ENCODE measurements around the gene DNAH6.
"Not testable (repeated sequence)": the region's sequence is repeated elsewhere in the genome, so short reads cannot be mapped to it uniquely, and the experiment has no call there.

The DNAH6 gene

DNA sequence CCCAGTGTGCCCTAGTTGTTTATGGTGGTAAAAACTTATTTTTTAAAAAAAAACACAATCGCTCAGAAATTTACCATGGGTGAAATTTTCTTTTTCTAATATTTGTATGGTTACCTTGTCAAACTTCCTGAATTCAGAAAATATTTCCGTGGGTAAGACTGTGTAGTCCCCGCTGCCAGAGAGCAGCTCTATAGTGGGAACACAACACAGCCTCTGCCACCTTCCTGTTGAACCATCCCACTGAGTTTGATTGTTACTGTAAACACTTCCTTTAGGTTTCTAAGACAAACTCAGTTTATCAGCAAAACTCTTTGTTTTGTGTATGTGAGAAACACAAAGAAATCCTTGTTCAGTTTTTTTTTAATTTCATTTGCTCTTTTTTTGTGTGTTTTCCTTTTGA lies 17.9 kb downstream of the DNAH6 start:
- no peak for DNase-seq (ENCODE audit: low read depth)
- no peak overlapping the region for H3K4me3 ChIP-seq (replicated peaks; ENCODE audit: low read depth, low read length)
- TF ChIP-seq CTCF (IDR thresholded peaks at IDR 0.05; ENCODE audit: low read length, missing control alignments), result no peak

DNA sequence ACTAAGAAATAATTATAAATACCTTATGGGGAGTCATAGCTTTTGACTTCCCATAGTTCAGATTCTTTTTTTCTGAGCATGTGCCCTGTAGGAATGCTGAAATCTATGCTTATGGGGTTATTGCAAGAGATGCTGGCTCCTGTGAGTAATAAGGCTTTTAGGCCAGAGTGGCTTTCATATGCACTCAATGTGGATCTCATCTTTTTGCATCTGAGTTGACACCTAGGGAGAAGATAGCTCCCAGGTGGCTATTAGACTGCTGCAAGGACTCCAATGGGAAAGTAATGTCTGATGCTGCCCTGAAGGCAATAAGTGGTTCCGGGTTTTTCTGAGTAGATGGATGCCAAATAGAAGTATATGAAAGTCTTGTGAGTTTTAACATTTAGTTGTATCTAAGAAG lies 21.0 kb downstream of the DNAH6 start:
- TF ChIP-seq CTCF (IDR thresholded peaks at IDR 0.05; ENCODE audit: low read length, missing control alignments), result no peak
- no peak overlapping the region for H3K4me3 ChIP-seq (replicated peaks; ENCODE audit: low read depth, low read length)
- no peak for DNase-seq (ENCODE audit: low read depth)

- DNase-seq (ENCODE audit: low read depth), result no peak
- no peak overlapping the region for H3K4me3 ChIP-seq (replicated peaks; ENCODE audit: low read depth, low read length)
- no peak for TF ChIP-seq CTCF (IDR thresholded peaks at IDR 0.05; ENCODE audit: low read length, missing control alignments)
Observed at GRCh38 chr2:84539729-84540128, 23.4 kb downstream of the DNAH6 start.

DNA sequence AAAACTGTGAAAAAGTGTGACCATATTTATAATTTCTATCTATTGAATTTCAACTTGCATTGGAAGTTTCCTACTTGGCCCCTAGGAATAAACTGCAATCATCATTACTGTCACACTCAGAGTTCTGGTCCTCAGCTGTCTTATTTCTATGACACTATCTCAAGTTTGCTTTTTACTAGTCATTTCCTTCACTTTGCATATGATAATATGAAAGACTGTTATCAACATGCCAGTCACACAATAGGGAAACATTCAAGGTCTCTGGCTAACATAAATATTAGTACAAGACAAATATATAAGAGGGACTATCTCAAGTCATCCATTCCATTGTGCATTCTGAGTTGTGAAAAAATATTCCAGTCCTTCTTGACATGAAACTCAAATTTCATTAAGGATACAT lies 28.7 kb downstream of the DNAH6 start:
- H3K4me3 ChIP-seq (replicated peaks; ENCODE audit: low read depth, low read length), result no peak overlapping the region
- no peak for DNase-seq (ENCODE audit: low read depth)
- TF ChIP-seq CTCF (IDR thresholded peaks at IDR 0.05; ENCODE audit: low read length, missing control alignments), result no peak

DNA sequence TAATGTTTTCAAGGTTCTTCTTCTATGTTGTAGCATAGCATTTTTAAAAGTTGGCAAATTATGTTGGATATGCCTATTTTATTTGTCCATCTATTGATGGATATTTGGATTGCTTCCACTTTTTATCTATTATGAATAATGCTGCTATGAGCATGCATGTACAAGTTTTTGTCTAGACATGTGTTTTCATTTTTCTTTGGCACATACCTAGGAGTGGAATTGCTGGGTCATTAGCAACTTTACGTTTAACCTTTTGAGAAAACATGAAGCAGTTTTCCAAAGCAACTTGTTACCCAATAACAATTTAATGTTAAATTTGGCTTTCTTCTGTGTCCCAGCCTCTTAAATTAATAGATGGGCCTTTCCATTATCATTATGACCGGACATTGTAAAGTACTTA lies 30.3 kb downstream of the DNAH6 start:
- DNase-seq (ENCODE audit: low read depth), result no peak
- H3K4me3 ChIP-seq (replicated peaks; ENCODE audit: low read depth, low read length), result no peak overlapping the region
- TF ChIP-seq CTCF (IDR thresholded peaks at IDR 0.05; ENCODE audit: low read length, missing control alignments), result no peak

- DNase-seq (ENCODE audit: low read depth), result no peak
- H3K4me3 ChIP-seq (replicated peaks; ENCODE audit: low read depth, low read length), result no peak overlapping the region
- no peak for TF ChIP-seq CTCF (IDR thresholded peaks at IDR 0.05; ENCODE audit: low read length, missing control alignments)
Observed at GRCh38 chr2:84548303-84548702, 32.0 kb downstream of the DNAH6 start.

GRCh38 chr2:84550916-84551315 lies 34.6 kb downstream of the DNAH6 start:
- no peak for DNase-seq (ENCODE audit: low read depth)
- TF ChIP-seq CTCF (IDR thresholded peaks at IDR 0.05; ENCODE audit: low read length, missing control alignments), result no peak
- H3K4me3 ChIP-seq (replicated peaks; ENCODE audit: low read depth, low read length), result no peak overlapping the region

DNA sequence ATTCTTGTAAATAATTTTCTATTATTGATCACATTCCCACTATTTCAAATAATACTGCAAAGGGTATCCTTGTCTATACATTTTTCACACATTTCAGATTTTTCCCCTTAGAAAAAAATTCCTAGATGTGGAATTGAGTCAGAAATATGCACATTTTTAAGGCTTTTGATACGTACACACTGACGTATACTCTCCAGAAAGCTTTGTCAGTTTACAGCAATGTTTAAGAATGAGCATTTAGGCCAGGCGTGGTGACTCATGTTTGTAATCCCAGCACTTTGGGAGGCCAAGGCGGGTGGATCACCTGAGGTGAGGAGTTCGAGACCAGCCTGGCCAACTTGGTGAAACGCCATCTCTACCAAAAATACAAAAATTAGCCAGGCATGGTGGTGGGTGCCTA lies 35.2 kb downstream of the DNAH6 start:
- not testable (repeated sequence) for DNase-seq (ENCODE audit: low read depth); H3K4me3 ChIP-seq (replicated peaks; ENCODE audit: low read depth, low read length)

Measured in fibroblast of pulmonary artery (primary cell).